Caco-2 (cell line): ENCODE measurements around the gene AXIN1. TPM values are rescaled to one million over a fixed set of nuclear protein-coding genes. Genes with fewer than 3 reads are reported as not detected.

ENCODE experiments used
- BruUV-seq: library from RNA; stranded (reverse); fragments of 400-500 nt; replicated peaks from 2 replicates; lab custom pipeline; 2021; lab: Mats Ljungman, UMichigan
- CTCF ChIA-PET: fragments of 300-600 bp; sonication (Branson Sonifier 250); formaldehyde crosslinking; loops from one replicate; lab custom pipeline; 2022; ENCODE audit warnings: antibody characterized with exemption; lab: Charles Lee
- POLR2A ChIA-PET: fragments of 300-600 bp; sonication (Branson Sonifier 250); formaldehyde crosslinking; loops from one replicate; lab custom pipeline; 2022; ENCODE audit warnings: antibody characterized with exemption; lab: Charles Lee
- DNase-seq, 2 experiments: peaks; one replicate each; pipeline versions ENCODE4 v3.0.0 to v3.0.0-alpha.2; 2020 to 2022
- H3K27me3 ChIP-seq: replicated peaks from 2 replicates; pipeline ENCODE4 v1.6.0; 2011; ENCODE audit warnings: low read length; ENCODE audit not compliant: control insufficient read depth, insufficient read depth
- H3K36me3 ChIP-seq: 2 replicates; pipeline ENCODE4 v1.5.1; 2011; ENCODE audit warnings: low read length; ENCODE audit not compliant: control insufficient read depth, insufficient read depth
- H3K4me1 ChIP-seq: fragments of 250-450 bp; sonication (Bioruptor Pico); 2 replicates; pipeline ENCODE4 v1.5.1; 2020; ENCODE audit warnings: mild to moderate bottlenecking
- H3K4me3 ChIP-seq: 2 replicates; pipeline ENCODE4 v1.5.1; 2011; ENCODE audit warnings: low read depth, mild to moderate bottlenecking, control low read depth, low read length
- H3K9me3 ChIP-seq: fragments of 250-450 bp; sonication (Bioruptor Pico); 2 replicates; pipeline ENCODE4 v1.5.1; 2020; ENCODE audit warnings: mild to moderate bottlenecking, moderate library complexity
- H3K27ac Mint-ChIP-seq: one replicate; pipeline ENCODE4 v1.8.0; 2022; ENCODE audit warnings: mixed read lengths; ENCODE audit not compliant: unreplicated experiment
- H3K27me3 Mint-ChIP-seq: one replicate; pipeline ENCODE4 v1.8.0; 2022; ENCODE audit warnings: mixed read lengths; ENCODE audit not compliant: insufficient read depth, unreplicated experiment
- H3K36me3 Mint-ChIP-seq: one replicate; pipeline ENCODE4 v1.8.0; 2022; ENCODE audit warnings: mild to moderate bottlenecking, mixed read lengths; ENCODE audit not compliant: insufficient read depth, unreplicated experiment
- H3K4me1 Mint-ChIP-seq: one replicate; pipeline ENCODE4 v1.8.0; 2022; ENCODE audit warnings: low read depth, mixed read lengths; ENCODE audit not compliant: unreplicated experiment
- H3K4me3 Mint-ChIP-seq: one replicate; pipeline ENCODE4 v1.8.0; 2022; ENCODE audit warnings: mild to moderate bottlenecking, moderate library complexity, mixed read lengths; ENCODE audit not compliant: unreplicated experiment
- H3K9me3 Mint-ChIP-seq: one replicate; pipeline ENCODE4 v1.8.0; 2022; ENCODE audit warnings: mixed read lengths; ENCODE audit not compliant: unreplicated experiment
- intact Hi-C: fragments of 100-400 bp; cut with micrococcal nuclease; formaldehyde crosslinking; loops from one replicate; pipeline ENCODE4 v1.10.0; 2022; ENCODE audit not compliant: unreplicated experiment
- total RNA-seq: library from RNA; stranded (reverse); gene quantifications from 2 replicates; pipeline ENCODE4 v1.2.3, GENCODE V29; 2022
- TF ChIP-seq, protein P1 (sequence below), 2 experiments: fragments of 200-600 bp in 1 of 2; IDR thresholded peaks; 1 replicate in 1 of 2; 2 replicates in 1 of 2; pipeline versions ENCODE4 v1.5.1 to v1.8.0; 2011 to 2022; ENCODE audit warnings: antibody characterized with exemption in 1 of 2, control low read depth in 1 of 2, inconsistent platforms in 1 of 2, low read depth in 1 of 2, low read length in 1 of 2, mild to moderate bottlenecking in 1 of 2, moderate library complexity in 1 of 2; ENCODE audit not compliant: insufficient read depth in 1 of 2, severe bottlenecking in 1 of 2, unreplicated experiment in 1 of 2

The AXIN1 gene
- total RNA-seq, 1 experiment from 2014 or later = 34.5 TPM

DNA sequence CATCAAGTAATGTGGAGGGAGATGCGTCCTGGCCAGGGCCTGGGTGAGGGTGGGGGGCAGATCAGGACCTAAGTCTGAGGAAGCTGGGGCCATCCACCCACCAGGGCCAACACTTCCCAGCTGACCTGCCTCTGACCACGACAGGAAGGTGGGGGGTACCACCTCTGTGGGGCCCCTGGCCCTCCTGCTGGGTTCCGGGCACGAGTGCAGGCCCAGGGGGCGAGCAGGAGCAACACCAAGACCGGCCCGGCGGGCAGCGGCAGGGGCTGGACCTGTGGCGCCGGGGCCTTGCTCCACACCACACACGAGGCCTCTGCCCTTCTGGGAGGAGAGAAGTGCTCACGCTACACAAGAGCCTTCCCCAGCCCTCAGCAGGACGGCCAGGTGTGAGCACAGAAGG, 56.2 kb downstream of the AXIN1 start:
- TF ChIP-seq, protein P1, sequence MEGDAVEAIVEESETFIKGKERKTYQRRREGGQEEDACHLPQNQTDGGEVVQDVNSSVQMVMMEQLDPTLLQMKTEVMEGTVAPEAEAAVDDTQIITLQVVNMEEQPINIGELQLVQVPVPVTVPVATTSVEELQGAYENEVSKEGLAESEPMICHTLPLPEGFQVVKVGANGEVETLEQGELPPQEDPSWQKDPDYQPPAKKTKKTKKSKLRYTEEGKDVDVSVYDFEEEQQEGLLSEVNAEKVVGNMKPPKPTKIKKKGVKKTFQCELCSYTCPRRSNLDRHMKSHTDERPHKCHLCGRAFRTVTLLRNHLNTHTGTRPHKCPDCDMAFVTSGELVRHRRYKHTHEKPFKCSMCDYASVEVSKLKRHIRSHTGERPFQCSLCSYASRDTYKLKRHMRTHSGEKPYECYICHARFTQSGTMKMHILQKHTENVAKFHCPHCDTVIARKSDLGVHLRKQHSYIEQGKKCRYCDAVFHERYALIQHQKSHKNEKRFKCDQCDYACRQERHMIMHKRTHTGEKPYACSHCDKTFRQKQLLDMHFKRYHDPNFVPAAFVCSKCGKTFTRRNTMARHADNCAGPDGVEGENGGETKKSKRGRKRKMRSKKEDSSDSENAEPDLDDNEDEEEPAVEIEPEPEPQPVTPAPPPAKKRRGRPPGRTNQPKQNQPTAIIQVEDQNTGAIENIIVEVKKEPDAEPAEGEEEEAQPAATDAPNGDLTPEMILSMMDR (IDR thresholded peaks at IDR 0.05; ENCODE audit: insufficient read depth in 1 of 2, low read depth in 1 of 2, low read length in 1 of 2, severe bottlenecking in 1 of 2, unreplicated experiment in 1 of 2) = no peak
- H3K36me3 Mint-ChIP-seq = peaks cover 31% of the 10 kb centered on the region
- H3K27ac Mint-ChIP-seq = no peak overlapping the region
- H3K27me3 Mint-ChIP-seq = no peaks in the 10 kb centered on the region
- no peaks in the 10 kb centered on the region for H3K36me3 ChIP-seq
- H3K4me1 Mint-ChIP-seq = no peaks in the 10 kb centered on the region
- no peak for DNase-seq
- intact Hi-C loops = no loop called here
- POLR2A ChIA-PET = no interaction called here
- no peak overlapping the region for H3K4me3 Mint-ChIP-seq
- H3K27me3 ChIP-seq = no peaks in the 10 kb centered on the region
- no peaks in the 10 kb centered on the region for H3K9me3 ChIP-seq
- BruUV-seq = no TSS peak
- no peaks in the 10 kb centered on the region for H3K9me3 Mint-ChIP-seq
- no peak overlapping the region for H3K4me3 ChIP-seq
- H3K4me1 ChIP-seq = no peaks in the 10 kb centered on the region
- CTCF ChIA-PET = no interaction called here

DNA sequence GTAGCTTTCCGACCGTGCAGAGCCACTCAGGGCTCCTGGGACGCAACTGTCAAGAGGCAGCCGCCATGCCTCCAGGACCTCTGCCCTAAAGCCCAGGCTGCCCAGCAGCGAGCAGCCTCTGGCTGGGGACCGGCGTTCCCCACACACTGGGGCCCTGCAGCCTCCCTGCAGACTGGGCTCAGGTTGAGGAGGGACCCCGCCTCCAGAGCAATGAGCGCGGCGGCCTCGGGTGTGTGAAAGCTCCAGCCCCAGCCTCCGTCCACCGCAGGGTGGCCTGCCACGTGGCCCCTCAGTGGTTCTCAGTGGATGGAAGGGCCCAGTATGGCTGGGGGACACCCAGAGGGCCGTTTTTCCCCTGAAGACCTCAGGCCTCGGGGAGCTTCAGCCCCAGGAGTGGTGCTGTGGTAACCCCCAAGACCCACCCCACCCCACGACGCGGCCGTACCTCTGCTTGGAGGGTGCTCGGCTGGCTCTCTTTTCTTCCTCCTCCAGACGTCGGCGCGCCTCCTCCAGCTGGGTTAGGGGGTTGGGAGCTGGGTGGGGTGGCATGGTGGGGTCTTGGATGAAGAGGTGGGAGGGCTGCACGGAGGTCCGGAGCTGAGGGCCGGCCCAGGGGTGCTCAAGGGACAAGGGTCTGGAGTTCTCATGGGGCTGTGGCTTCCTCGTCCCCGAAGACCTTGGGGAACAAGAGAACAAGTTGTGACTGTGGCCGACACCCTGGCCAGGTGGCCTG, 59.3 kb downstream of the AXIN1 start:
- Histone ChIP-seq H3K27me3 (no peaks in the 10 kb centered on the region), H3K9me3 (no peaks in the 10 kb centered on the region), H3K4me3 (no peak overlapping the region), H3K4me1 (no peaks in the 10 kb centered on the region), H3K36me3 (no peaks in the 10 kb centered on the region; the same call in 1 of the 2 replicates)
- no peak overlapping the region for H3K4me3 Mint-ChIP-seq
- no peaks in the 10 kb centered on the region for H3K4me1 Mint-ChIP-seq
- ChIA-PET POLR2A (no interaction called here), CTCF (no interaction called here)
- BruUV-seq = no TSS peak
- TF ChIP-seq, protein P1 (IDR thresholded peaks at IDR 0.05; ENCODE audit: insufficient read depth in 1 of 2, low read depth in 1 of 2, low read length in 1 of 2, severe bottlenecking in 1 of 2, unreplicated experiment in 1 of 2) = no peak
- intact Hi-C loops = no loop called here
- no peaks in the 10 kb centered on the region for H3K9me3 Mint-ChIP-seq
- peaks cover 36% of the 10 kb centered on the region for H3K36me3 Mint-ChIP-seq
- no peak for DNase-seq
- no peak overlapping the region for H3K27ac Mint-ChIP-seq
- H3K27me3 Mint-ChIP-seq = no peaks in the 10 kb centered on the region

DNA sequence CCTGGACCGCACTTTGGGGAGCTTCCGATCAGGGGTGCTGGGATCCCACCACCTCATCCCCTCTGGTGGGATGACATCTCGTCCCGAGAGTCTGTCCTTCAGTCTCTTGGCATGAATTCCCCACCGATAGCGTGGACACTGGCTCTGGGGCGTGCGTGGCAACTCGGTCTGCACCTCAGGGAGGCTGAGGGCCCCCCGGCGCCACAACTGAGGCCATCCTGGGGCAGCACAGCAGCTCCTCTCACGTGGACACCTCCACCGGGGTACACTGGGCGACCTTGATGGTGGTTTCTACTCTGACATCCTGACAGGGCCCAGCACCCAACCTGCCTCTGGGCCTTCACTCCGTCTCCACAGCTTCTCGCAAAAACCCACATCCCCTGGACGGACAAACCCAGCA, 61.0 kb downstream of the AXIN1 start:
- DNase-seq = no peak
- Mint-ChIP-seq H3K9me3 (no peaks in the 10 kb centered on the region), H3K4me3 (no peak overlapping the region), H3K4me1 (no peaks in the 10 kb centered on the region), H3K27me3 (no peaks in the 10 kb centered on the region), H3K36me3 (peaks cover 44% of the 10 kb centered on the region), H3K27ac (no peak overlapping the region)
- ChIA-PET CTCF (no interaction called here), POLR2A (no interaction called here)
- Histone ChIP-seq H3K4me1 (no peaks in the 10 kb centered on the region), H3K27me3 (no peaks in the 10 kb centered on the region), H3K36me3 (no peaks in the 10 kb centered on the region; the same call in 1 of the 2 replicates), H3K9me3 (no peaks in the 10 kb centered on the region), H3K4me3 (no peak overlapping the region)
- TF ChIP-seq, protein P1 (IDR thresholded peaks at IDR 0.05; ENCODE audit: insufficient read depth in 1 of 2, low read depth in 1 of 2, low read length in 1 of 2, severe bottlenecking in 1 of 2, unreplicated experiment in 1 of 2) = no peak
- no TSS peak for BruUV-seq
- intact Hi-C loops = no loop called here
